Spleen (tissue), 11 donors: ENCODE measurements around the gene DLG2. TPM values are rescaled to one million over a fixed set of nuclear protein-coding genes. Genes with fewer than 3 reads are reported as not detected.

Experiments
- DNase-seq: peaks from one replicate; pipeline ENCODE4 v3.0.0-alpha.2; 2020
- H3K27ac ChIP-seq, 8 donors: fragments of 200-600 bp; sonication (generic) in 7 of 8; 1 replicate in 4 of 8; 2 replicates in 4 of 8; pipeline versions ENCODE4 v1.5.0 to v1.8.0; 2016 to 2021; ENCODE audit warnings: inconsistent platforms in 4 of 8, mild to moderate bottlenecking in 4 of 8, moderate library complexity in 1 of 8
- H3K27me3 ChIP-seq, 7 donors: fragments of 200-600 bp; sonication (generic) in 6 of 7; replicated peaks in 1 of 7; 1 replicate in 4 of 7; 2 replicates in 3 of 7; pipeline versions ENCODE4 v1.5.0 to v1.8.0; 2016 to 2021; ENCODE audit warnings: inconsistent platforms in 3 of 7, mild to moderate bottlenecking in 1 of 7
- H3K36me3 ChIP-seq, 6 donors: fragments of 200-600 bp; sonication (generic) in 5 of 6; 1 replicate in 4 of 6; 2 replicates in 2 of 6; pipeline versions ENCODE4 v1.5.0 to v1.8.0; 2016 to 2021; ENCODE audit warnings: inconsistent platforms in 2 of 6
- H3K4me1 ChIP-seq, 6 donors: fragments of 200-600 bp; sonication (generic) in 5 of 6; 1 replicate in 3 of 6; 2 replicates in 3 of 6; pipeline versions ENCODE4 v1.5.0 to v1.8.0; 2016 to 2021; ENCODE audit warnings: inconsistent platforms in 3 of 6
- H3K4me3 ChIP-seq, 8 donors: fragments of 200-600 bp; sonication (generic) in 7 of 8; 1 replicate in 4 of 8; 2 replicates in 4 of 8; pipeline versions ENCODE4 v1.5.0 to v1.8.0; 2016 to 2021; ENCODE audit warnings: inconsistent platforms in 4 of 8, mild to moderate bottlenecking in 4 of 8, moderate library complexity in 2 of 8
- H3K9me3 ChIP-seq, 8 donors: fragments of 200-600 bp; sonication (generic) in 7 of 8; 1 replicate in 4 of 8; 2 replicates in 4 of 8; pipeline versions ENCODE4 v1.5.0 to v1.8.0; 2016 to 2021; ENCODE audit warnings: inconsistent platforms in 4 of 8
- POLR2A ChIP-seq, 3 donors: fragments of 450-650 bp; IDR thresholded peaks; one replicate each; pipeline ENCODE4 v1.5.1; 2017; ENCODE audit warnings: antibody characterized with exemption in 3 of 3, mild to moderate bottlenecking in 1 of 3
- POLR2AphosphoS5 ChIP-seq, 3 donors: sonication (generic); formaldehyde crosslinking; IDR thresholded peaks; one replicate each; pipeline ENCODE4 v1.5.1; 2017; ENCODE audit warnings: antibody characterized with exemption in 3 of 3
- WGBS, 5 donors: extraction: QIAGEN DNeasy Blood & Tissue Kit in 3 of 5; methylation state at CpG; one replicate each; pipeline versions ENCODE4 v1.1.5 to v1.1.7; 2013 to 2018; 5-methylcytosine and 5-hydroxymethylcytosine counted together
- intact Hi-C: fragments of 100-400 bp; cut with DNase I; formaldehyde crosslinking; loops from one replicate; pipeline ENCODE4 v1.15.0; 2023; ENCODE audit warnings: low total_unique reads
- polyA plus RNA-seq, 3 donors: library from polyadenylated mRNA; stranded (reverse); fragments of 200-250 nt; gene quantifications; one replicate each; pipeline ENCODE4 v1.2.1, GENCODE V29; 2013
- total RNA-seq, 7 donors: library from RNA; depleted of rRNA in 3 of 7; stranded (reverse); fragments of >200 nt in 3 of 7; fragmentation: NEBNext Ultra II Directional in 4 of 7; extraction: Animal tissue kit (Norgen Biotek cat#: 25700) in 4 of 7; gene quantifications; one replicate each; pipeline versions ENCODE4 v1.1.0 to v1.2.1, GENCODE V29; 2016 to 2021
- TF ChIP-seq, protein P1 (sequence below), 11 experiments: fragments of 200-600 bp in 7 of 11; fragments of 450-650 bp in 4 of 11; sonication (generic) in 4 of 11; IDR thresholded peaks in 8 of 11; conservative IDR thresholded peaks in 3 of 11; 1 replicate in 7 of 11; 2 replicates in 4 of 11; pipeline versions ENCODE4 v1.4.0 to v1.8.0; 2016 to 2021; ENCODE audit warnings: antibody characterized with exemption in 11 of 11, inconsistent platforms in 4 of 11, mild to moderate bottlenecking in 1 of 11
- donor health status: healthy with polysubstance abuse.
- donor health status: DM: no; HTN: no; CAD: no; lungs with moderate emphysema.
- donor health status: DM: no; HTN: no; CAD: no.
- donor health status: Bipolar disorder and iron deficiency.
- donor health status: healthy.
- donor health status: DM: no; HTN: no; CAD: no.
- donor health status: DM: yes; HTN: yes; CAD: no.

DLG2 gene
- total and polyA plus RNA-seq, 10 donors = 0.43 to 12.7 (median 7.9) TPM

DNA sequence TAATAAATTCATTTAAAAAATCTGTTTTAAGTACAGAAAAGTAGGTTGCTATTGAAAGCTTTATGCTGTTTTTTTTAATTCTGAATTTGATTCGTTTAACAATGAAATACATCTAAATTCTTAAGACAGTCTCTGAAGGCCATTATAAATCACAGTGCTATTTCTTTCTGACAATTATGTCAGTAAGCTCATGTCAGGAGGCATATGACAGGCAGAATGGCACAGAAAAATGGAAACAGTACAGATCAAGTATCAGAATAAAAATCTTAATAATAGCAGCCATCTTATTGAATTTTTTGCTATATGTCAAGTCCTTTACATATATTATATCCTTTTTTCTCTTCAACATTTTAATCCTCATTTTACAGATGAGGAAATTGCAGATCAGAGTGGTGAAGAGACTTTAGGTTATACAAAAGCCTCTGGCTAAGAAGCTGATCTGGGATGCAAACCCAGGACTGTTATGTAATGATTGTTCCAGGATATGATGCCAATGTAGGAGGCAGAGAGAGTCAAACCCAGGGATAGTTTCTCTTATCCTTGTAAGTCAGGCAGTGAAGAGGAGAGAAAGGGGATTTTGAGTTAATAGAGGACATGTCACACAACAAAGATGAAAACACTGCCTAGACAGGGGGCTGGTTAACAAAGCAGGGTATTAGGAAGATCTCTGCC lies 2057.9 kb downstream of the DLG2 start:
- Histone ChIP-seq H3K4me3 (no peak overlapping the region), H3K27ac (no peak overlapping the region), H3K36me3 (no peaks in the 10 kb centered on the region), H3K27me3 (no peaks in the 10 kb centered on the region), H3K9me3 (no peaks in the 10 kb centered on the region), H3K4me1 (no peaks in the 10 kb centered on the region)
- WGBS, 5 donors = 64 to 83% (median 70%) methylated on average over 1 of the region's 1 CpG
- intact Hi-C loops = no loop called here
- TF ChIP-seq POLR2A (IDR thresholded peaks at IDR 0.05) = no peak
- DNase-seq = no peak

DNA sequence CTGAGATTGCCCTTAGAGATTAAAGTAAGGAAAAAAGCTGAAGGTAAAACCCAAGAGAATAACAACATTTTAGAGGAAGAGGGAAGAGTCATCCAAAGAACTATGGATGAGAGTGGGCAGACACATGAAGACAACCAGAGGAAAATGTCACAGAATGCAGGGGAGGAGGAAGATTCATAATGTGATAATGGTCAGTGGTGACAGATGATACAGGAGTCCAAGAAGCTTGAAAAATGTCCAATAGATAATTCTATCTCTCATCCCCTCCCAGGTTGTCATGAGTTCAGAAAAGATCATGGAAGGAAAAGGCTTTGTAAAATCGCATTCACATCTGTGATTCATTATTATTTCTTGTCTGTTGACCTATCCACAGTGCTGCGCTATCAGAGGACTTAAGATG lies 2058.6 kb downstream of the DLG2 start:
- intact Hi-C loops = no loop called here
- Histone ChIP-seq H3K4me3 (no peak overlapping the region), H3K9me3 (no peaks in the 10 kb centered on the region), H3K4me1 (no peaks in the 10 kb centered on the region), H3K36me3 (no peaks in the 10 kb centered on the region), H3K27me3 (no peaks in the 10 kb centered on the region), H3K27ac (no peak overlapping the region)
- TF ChIP-seq POLR2A (IDR thresholded peaks at IDR 0.05) (no peak), POLR2AphosphoS5 (IDR thresholded peaks at IDR 0.05) (no peak)
- TF ChIP-seq, protein P1, sequence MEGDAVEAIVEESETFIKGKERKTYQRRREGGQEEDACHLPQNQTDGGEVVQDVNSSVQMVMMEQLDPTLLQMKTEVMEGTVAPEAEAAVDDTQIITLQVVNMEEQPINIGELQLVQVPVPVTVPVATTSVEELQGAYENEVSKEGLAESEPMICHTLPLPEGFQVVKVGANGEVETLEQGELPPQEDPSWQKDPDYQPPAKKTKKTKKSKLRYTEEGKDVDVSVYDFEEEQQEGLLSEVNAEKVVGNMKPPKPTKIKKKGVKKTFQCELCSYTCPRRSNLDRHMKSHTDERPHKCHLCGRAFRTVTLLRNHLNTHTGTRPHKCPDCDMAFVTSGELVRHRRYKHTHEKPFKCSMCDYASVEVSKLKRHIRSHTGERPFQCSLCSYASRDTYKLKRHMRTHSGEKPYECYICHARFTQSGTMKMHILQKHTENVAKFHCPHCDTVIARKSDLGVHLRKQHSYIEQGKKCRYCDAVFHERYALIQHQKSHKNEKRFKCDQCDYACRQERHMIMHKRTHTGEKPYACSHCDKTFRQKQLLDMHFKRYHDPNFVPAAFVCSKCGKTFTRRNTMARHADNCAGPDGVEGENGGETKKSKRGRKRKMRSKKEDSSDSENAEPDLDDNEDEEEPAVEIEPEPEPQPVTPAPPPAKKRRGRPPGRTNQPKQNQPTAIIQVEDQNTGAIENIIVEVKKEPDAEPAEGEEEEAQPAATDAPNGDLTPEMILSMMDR (IDR thresholded peaks at IDR 0.05 in 8 of 11, conservative IDR thresholded peaks at IDR 0.05 in 3 of 11) = no peak
- 83 to 97% (median 91%) methylated on average over 2 of the region's 2 CpGs for WGBS, 5 donors
- no peak for DNase-seq

DNA sequence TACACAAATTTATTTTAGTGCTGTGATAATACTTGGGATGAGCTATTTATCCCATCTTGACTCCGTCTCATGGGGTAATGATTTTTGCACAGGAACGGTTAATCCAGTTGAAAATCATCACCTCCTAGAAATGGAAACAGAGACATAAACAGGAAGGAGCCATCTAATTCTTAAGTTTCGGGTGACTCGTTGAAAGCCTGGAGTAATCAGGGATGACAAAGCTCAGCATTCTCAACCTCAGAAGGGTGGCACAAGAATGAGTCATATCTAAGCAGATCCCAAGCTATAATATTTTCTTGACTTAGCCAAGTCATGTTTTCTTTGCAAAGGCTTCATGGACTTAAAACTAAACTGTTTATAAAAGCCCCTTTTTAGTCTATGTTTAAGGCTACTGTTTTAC lies 2060.2 kb downstream of the DLG2 start:
- whole genome bisulfite sequencing, 5 donors = 69 to 80% (median 76%) methylated on average over 4 of the region's 4 CpGs

DNA sequence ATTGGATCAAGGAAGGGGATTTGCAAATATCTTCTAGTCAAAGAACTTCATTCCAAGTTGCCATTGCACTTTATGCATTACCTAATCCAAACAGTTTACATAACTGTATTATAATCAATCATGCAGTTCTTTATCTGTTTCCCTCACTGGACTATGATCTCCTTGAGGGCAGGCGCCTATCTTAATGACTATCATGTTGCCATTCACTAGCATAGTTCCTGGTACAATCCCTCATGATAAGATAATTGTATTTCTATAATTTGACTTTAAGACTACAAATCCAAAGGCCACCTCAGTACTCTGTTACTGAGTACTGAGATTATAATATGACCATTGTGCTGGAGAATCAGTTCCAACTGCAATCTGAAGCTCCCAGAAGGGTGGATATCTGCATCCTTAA lies 2062.3 kb downstream of the DLG2 start:
- no peak for DNase-seq
- intact Hi-C loops = no loop called here
- 81 to 95% (median 91%) methylated on average over 1 of the region's 1 CpG for WGBS, 5 donors
- no peaks in the 10 kb centered on the region for H3K27me3 ChIP-seq
- no peaks in the 10 kb centered on the region for H3K9me3 ChIP-seq
- H3K27ac ChIP-seq = no peak overlapping the region
- H3K4me1 ChIP-seq = no peaks in the 10 kb centered on the region
- TF ChIP-seq POLR2A (IDR thresholded peaks at IDR 0.05) = no peak
- no peak for TF ChIP-seq POLR2AphosphoS5 (IDR thresholded peaks at IDR 0.05)
- TF ChIP-seq, protein P1 (IDR thresholded peaks at IDR 0.05 in 8 of 11, conservative IDR thresholded peaks at IDR 0.05 in 3 of 11) = no peak
- H3K36me3 ChIP-seq = no peaks in the 10 kb centered on the region
- H3K4me3 ChIP-seq = no peak overlapping the region

More for the DNA sequence above, 2060.2 kb downstream of the DLG2 start:
- no peak for DNase-seq
- Histone ChIP-seq H3K9me3 (no peaks in the 10 kb centered on the region), H3K36me3 (no peaks in the 10 kb centered on the region), H3K4me1 (no peaks in the 10 kb centered on the region), H3K4me3 (no peak overlapping the region), H3K27me3 (no peaks in the 10 kb centered on the region), H3K27ac (no peak overlapping the region)
- intact Hi-C loops = no loop called here
- TF ChIP-seq POLR2AphosphoS5 (IDR thresholded peaks at IDR 0.05) (no peak), POLR2A (IDR thresholded peaks at IDR 0.05) (no peak)
- TF ChIP-seq, protein P1 (IDR thresholded peaks at IDR 0.05 in 8 of 11, conservative IDR thresholded peaks at IDR 0.05 in 3 of 11) = no peak
